SH-SY5Y (cell line): ENCODE results near the gene ARMC8.

Experiments
- GATA2 ChIP-seq: IDR thresholded peaks from 2 replicates; pipeline ENCODE4 v1.6.1; 2011; ENCODE audit warnings: mild to moderate bottlenecking, low read depth, low read length
- GATA3 ChIP-seq: IDR thresholded peaks from 2 replicates; pipeline ENCODE4 v1.6.1; 2011; ENCODE audit warnings: low read depth, mild to moderate bottlenecking, low read length, moderate library complexity

The ARMC8 gene

GRCh38 chr3:138329984-138330293, 142.8 kb downstream of the ARMC8 start:
- TF ChIP-seq GATA2 = no peak
- TF ChIP-seq GATA3 = no peak

DNA sequence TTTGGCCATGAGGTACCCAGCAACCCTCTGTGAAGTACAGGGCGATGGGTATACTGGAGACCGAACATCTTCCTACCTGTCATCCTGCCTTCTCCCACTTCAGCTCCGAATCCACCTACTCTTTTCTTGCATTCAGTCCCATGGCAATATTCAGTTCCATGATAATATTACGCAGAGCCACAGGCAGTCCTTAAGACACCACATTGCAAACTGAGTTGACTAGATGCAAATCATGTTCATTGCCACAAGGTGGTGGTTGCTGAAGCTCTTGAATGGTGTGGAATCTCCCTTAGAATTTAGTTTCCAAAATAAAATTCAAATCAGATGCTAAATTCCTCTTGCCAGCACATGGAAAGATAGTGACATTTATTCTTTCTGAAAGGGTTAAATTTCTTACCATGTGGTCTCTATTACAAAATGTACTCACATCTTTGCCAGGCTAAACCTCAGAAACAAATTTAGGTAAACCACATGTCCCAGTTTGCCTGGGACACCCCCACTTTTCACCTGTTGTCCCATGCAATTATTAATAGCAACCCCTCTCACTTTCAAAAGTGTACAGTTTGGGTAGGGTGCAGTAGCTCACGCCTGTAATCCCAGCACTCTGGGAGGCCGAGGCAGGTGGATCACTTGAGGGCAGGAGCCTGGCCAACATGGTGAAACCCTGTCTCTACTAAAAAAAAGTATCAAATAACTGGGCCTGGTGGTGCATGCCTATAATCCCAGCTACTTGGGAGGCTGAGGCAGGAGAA, 144.2 kb downstream of the ARMC8 start:
- TF ChIP-seq GATA2 (no peak), GATA3 (no peak)

GRCh38 chr3:138332472-138333073, 145.5 kb downstream of the ARMC8 start:
- TF ChIP-seq GATA2 (no peak), GATA3 (no peak)

DNA sequence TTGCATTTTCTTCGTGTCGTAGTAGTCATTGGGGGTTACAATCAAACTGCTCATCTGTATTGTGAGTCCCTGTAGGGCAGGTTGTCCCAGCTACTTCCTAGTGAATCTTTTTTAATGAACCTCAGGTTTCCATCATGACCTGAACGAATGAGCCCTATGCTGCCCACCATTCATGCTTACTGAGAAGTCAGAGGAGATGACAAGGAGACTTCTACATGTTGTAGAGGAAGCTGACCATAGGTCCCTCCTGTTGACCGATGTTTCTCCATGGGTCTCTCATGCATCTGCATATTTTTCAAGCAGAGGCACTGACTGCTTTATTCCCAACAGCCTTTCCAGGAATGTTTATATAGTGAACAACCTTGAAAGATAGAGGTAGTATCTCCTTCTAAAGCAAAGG, 147.5 kb downstream of the ARMC8 start:
- TF ChIP-seq GATA3 (no peak), GATA2 (no peak)

- TF ChIP-seq GATA3 = no peak
- TF ChIP-seq GATA2 = no peak
These were observed 149.4 kb downstream of the ARMC8 start for GRCh38 chr3:138336454-138336999.

- TF ChIP-seq GATA3 = no peak
- no peak for TF ChIP-seq GATA2
These were observed 151.1 kb downstream of the ARMC8 start for GRCh38 chr3:138338244-138338643.

DNA sequence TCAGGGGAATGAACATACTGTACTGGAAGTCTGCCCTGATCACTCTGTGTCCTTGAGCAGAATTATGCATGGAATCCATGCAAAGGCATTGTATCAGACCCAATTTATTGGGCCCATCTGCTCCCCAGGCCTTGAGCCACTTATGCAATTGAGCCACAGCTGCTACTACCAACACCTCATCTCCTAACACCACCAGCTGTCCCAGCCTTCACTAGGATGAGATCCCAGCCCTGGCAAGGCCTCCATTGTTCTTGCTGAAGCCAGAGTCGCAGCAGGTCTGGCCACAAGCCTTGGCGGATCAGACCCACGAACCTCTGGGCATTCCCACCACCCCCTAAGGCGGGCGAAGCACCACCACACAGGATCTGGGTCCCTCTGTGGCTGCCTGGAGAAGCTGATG, 151.7 kb downstream of the ARMC8 start:
- TF ChIP-seq GATA2 (no peak), GATA3 (no peak)

- TF ChIP-seq GATA2 (no peak), GATA3 (no peak)
These were observed 153.4 kb downstream of the ARMC8 start for GRCh38 chr3:138340511-138340910.

DNA sequence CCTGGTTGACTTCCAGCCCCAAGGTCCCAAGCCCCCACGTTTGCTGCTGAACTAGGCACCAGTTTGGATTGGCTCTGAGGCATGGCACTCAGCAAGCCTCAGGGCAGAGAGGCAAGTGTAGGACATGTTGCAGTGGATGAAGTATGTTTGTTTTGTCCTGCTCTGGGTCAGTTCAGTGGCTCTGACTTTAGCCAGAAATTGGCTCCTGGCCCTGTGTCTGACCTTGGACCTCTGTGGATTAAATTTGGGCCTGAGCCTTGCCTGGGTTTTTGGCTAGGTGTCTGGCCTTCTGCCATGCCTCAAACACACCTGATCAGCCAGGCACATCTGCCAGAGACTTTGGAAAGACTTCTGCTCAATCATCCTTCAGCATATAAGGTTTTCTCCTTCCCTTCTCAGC, 157.7 kb downstream of the ARMC8 start:
- no peak for TF ChIP-seq GATA3
- no peak for TF ChIP-seq GATA2
